Ovary (tissue), 3 donors: Measurements from ENCODE around the gene DENND1A.

Experiments
- EP300 ChIP-seq: sonication (generic); formaldehyde crosslinking; IDR thresholded peaks from one replicate; pipeline ENCODE4 v1.6.1; 2017; ENCODE audit warnings: antibody characterized with exemption
- POLR2A ChIP-seq: fragments of 450-650 bp; IDR thresholded peaks from one replicate; pipeline ENCODE4 v1.6.1; 2017; ENCODE audit warnings: antibody characterized with exemption, mild to moderate bottlenecking, moderate library complexity
- TF ChIP-seq, protein P1 (sequence below), 3 donors: fragments of 450-650 bp in 2 of 3; fragments of 200-600 bp in 1 of 3; IDR thresholded peaks; one replicate each; pipeline versions ENCODE4 v1.5.1 to v1.8.0; 2016 to 2022; ENCODE audit warnings: antibody characterized with exemption in 3 of 3, mild to moderate bottlenecking in 1 of 3
- donor health status: DM: no; HTN: no; CAD: no.

GRCh38 chr9:123741214-123741613 lies 188.7 kb downstream of the DENND1A start:
- TF ChIP-seq, protein P1, sequence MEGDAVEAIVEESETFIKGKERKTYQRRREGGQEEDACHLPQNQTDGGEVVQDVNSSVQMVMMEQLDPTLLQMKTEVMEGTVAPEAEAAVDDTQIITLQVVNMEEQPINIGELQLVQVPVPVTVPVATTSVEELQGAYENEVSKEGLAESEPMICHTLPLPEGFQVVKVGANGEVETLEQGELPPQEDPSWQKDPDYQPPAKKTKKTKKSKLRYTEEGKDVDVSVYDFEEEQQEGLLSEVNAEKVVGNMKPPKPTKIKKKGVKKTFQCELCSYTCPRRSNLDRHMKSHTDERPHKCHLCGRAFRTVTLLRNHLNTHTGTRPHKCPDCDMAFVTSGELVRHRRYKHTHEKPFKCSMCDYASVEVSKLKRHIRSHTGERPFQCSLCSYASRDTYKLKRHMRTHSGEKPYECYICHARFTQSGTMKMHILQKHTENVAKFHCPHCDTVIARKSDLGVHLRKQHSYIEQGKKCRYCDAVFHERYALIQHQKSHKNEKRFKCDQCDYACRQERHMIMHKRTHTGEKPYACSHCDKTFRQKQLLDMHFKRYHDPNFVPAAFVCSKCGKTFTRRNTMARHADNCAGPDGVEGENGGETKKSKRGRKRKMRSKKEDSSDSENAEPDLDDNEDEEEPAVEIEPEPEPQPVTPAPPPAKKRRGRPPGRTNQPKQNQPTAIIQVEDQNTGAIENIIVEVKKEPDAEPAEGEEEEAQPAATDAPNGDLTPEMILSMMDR (IDR thresholded peaks at IDR 0.05), result no peak
- TF ChIP-seq EP300 (no peak), POLR2A (no peak)
